Adrenal gland (tissue), 5 donors: ENCODE measurements around the gene IFI35.

ENCODE experiments used
- CTCF ChIP-seq, 6 experiments: fragments of 450-650 bp in 4 of 6; fragments of 200-600 bp in 2 of 6; sonication (generic) in 1 of 6; IDR thresholded peaks; 1 replicate in 5 of 6; 2 replicates in 1 of 6; pipeline versions ENCODE4 v1.5.1 to v1.8.0; 2016 to 2021; ENCODE audit warnings: antibody characterized with exemption in 6 of 6, mild to moderate bottlenecking in 2 of 6, moderate library complexity in 1 of 6
- POLR2A ChIP-seq, 2 donors: fragments of 450-650 bp; IDR thresholded peaks; one replicate each; pipeline ENCODE4 v1.6.1; 2017; ENCODE audit warnings: antibody characterized with exemption in 2 of 2, mild to moderate bottlenecking in 2 of 2, moderate library complexity in 1 of 2
- donor health status: DM: no; HTN: no; CAD: no.

GRCh38 chr17:43028221-43028861, 21.8 kb downstream of the IFI35 start:
- no peak for TF ChIP-seq CTCF (IDR thresholded peaks at IDR 0.05)
- TF ChIP-seq POLR2A (IDR thresholded peaks at IDR 0.05) = no peak
